Panc1 (cell line): Measurements from ENCODE around the gene PRPS1.
"Not testable (repeated sequence)": the region's sequence is repeated elsewhere in the genome, so short reads cannot be mapped to it uniquely, and the experiment has no call there.

Experiments
- POLR2AphosphoS5 ChIP-seq: IDR thresholded peaks from 2 replicates; pipeline ENCODE4 v1.6.1; 2012; ENCODE audit warnings: mild to moderate bottlenecking, low read depth, low read length, moderate library complexity
- REST ChIP-seq, 2 experiments: IDR thresholded peaks; 2 replicates each; pipeline ENCODE4 v1.6.1; 2011 to 2012; ENCODE audit warnings: low read depth in 2 of 2, control low read depth in 1 of 2, low read length in 1 of 2, mild to moderate bottlenecking in 1 of 2, moderate library complexity in 1 of 2; ENCODE audit not compliant: insufficient read depth in 1 of 2

DNA sequence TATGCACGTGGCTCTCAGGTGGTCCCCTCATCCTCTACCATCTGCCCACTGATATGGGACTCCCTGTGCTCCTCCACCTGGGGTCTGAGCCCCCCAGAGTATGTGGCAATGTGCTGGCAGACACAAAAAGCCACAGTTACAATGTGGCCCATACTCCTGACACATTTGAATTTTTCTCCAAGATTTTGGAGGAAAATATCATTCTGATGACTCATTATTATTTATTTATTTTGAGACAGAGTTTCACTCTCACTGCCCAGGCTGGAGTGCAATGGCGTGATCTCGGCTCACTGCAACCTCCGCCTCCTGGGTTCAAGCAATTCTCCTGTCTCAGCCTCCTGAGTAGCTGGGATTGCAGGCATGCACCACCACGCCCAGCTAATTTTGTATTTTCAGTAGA, 19.2 kb upstream of the PRPS1 start:
- TF ChIP-seq POLR2AphosphoS5; REST (IDR thresholded peaks at IDR 0.05; ENCODE audit: insufficient read depth in 1 of 2, low read depth in 2 of 2, low read length in 1 of 2): not testable (repeated sequence)
